PC-9 (cell line): ENCODE data around the gene SLC41A1.

Experiments used
- CTCF ChIP-seq: fragments of 200-600 bp; sonication (generic); conservative IDR thresholded peaks from 2 replicates; pipeline ENCODE4 v1.6.1; 2017; ENCODE audit warnings: mixed run types, antibody characterized with exemption, mild to moderate bottlenecking, moderate library complexity
- EZH2 ChIP-seq: fragments of 200-600 bp; sonication (generic); IDR thresholded peaks from 2 replicates; pipeline ENCODE4 v1.8.0; 2017; ENCODE audit warnings: antibody characterized with exemption, low read depth

- no peak for TF ChIP-seq CTCF
- TF ChIP-seq EZH2: no peak
These were observed 35.0 kb downstream of the SLC41A1 start for GRCh38 chr1:205777994-205778393.
